Nucleus accumbens (tissue), 56 donors: ENCODE data around the gene MYO1H.
"Not testable (repeated sequence)": the region's sequence is repeated elsewhere in the genome, so short reads cannot be mapped to it uniquely, and the experiment has no call there.

Experiments
- DNase-seq, 56 donors: peaks; one replicate each; lab custom pipeline; 2025; lab: John Stamatoyannopoulos, UW

The MYO1H gene

DNA sequence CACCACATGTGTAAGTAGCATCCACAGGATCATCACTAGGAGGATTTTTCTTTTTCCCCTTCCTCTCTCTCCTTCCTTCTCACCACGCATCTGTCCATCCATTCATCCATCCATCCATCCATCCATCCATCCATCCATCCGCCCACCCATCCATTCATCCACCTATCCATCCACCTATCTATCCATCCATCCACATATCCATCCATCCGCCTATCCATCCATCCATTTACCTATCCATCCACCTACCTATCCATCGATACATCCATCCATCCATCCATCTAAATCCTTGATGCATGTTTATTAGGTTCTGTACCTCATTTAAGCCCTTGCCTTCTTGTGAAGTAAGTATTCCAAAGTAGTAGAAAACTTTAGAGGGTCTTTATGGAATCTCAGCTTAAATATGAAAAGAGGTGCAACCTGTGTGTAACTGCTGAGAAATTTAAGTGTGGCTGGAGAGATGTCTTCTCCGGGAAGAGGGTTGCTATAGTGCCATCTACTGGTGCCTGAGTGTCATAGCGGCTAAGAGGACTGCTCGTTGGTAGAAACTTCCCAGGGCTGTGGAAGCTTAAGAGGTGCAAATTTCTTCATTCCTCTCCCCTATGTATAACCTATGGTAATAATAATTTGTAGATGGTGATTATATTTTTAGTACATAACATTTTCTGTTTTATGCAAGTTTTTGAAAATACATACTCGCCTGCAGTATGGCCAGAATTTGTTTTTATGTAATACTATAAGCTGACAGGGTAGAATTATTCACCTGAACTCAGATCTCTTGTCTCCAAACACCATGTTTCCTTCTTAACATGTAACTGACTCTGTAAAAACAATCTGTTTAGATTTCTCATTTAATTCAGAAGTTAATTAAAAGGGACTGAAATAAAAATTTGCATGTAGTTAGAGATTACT lies 46.0 kb downstream of the MYO1H start:
- peak in 23 of 56 donors; percentile 0 to 62 (median 11) for DNase-seq

GRCh38 chr12:109394891-109395290 lies 47.2 kb downstream of the MYO1H start:
- no peak for DNase-seq

GRCh38 chr12:109404841-109405240 lies 57.1 kb downstream of the MYO1H start:
- not testable (repeated sequence) for DNase-seq

DNA sequence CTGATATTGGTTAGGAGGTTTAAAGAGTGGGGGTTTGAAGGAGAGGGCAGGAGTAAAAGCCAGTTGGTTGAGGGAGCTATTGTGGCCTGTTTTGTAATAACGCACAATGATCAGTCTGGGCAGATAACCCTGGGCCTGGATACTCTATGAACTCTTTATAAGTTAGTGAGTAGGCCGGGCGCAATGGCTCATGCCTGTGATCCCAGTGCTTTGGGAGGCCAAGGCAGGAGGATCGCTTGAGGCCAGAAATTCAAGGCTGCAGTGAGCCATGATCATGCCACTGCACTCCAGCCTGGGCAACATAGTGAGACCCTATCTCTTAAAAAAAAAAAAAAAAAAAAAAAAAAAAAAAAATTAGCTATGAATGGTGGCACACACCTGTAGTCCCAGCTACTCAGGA lies 58.4 kb downstream of the MYO1H start:
- not testable (repeated sequence) for DNase-seq

GRCh38 chr12:109418848-109419480 lies 71.3 kb downstream of the MYO1H start:
- DNase-seq = no peak

GRCh38 chr12:109421355-109422087 lies 73.8 kb downstream of the MYO1H start:
- no peak for DNase-seq

DNA sequence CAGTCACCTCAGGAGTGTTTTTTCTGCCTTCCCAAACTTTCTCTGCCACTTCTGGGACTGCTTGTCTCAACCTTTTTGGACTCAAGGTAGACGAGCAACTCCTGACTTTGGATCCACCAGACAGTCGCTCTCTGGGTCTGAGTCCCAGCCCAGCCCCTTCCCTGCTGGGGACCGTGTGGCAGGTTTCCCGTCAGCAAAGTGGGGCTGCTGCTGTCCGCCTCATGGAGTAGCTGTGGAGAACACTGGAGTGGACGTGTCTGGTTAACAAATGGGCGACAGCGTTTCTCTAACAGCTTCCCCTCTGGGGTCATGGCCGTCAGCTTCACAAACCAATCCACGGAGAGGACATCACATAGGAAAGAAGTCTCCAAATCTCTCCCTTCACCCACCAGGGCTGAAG lies 74.6 kb downstream of the MYO1H start:
- DNase-seq = no peak

DNA sequence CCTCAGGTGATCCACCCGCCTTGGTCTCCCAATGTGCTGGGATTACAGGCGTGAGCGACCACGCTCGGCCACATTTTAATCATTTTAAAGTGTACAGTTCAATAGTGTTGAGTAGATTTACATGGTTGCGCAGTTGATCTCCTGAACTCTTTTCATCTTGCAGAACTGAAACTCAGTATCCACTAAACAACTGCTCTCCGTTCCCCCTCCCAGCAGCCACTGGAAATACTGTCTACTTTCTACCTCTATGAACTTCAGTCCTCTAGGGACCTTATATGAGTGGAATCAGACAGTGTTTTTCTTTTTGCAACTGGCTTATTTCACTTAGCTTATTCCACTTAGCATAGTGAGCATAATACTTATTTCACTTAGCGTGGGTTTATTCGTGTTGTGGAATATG lies 75.7 kb downstream of the MYO1H start:
- no peak for DNase-seq

GRCh38 chr12:109428037-109428629 lies 80.4 kb downstream of the MYO1H start:
- peak in 51 of 56 donors; percentile 6 to 86 (median 52) for DNase-seq

- DNase-seq = not testable (repeated sequence)
Measured at GRCh38 chr12:109428804-109429203, 81.1 kb downstream of the MYO1H start.

DNA sequence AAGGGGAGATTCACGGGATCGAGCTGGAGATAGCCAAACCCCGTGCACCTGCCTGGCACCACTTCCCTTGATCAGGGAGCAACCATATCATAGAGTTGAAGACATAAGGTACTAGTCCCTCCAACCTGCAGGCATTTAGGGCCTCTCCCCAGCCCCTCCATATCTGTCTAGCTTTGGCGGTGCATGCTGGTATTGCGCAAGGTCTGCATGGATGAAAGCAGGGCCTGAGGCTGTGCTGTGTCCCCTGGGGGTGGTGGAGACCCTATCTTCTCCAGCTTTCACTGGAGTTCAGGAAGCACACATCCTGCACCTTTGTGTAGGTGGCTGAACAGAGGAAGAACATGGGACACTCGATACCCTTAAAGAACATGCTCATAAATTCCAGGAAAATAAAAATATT lies 82.5 kb downstream of the MYO1H start:
- DNase-seq = no peak

DNA sequence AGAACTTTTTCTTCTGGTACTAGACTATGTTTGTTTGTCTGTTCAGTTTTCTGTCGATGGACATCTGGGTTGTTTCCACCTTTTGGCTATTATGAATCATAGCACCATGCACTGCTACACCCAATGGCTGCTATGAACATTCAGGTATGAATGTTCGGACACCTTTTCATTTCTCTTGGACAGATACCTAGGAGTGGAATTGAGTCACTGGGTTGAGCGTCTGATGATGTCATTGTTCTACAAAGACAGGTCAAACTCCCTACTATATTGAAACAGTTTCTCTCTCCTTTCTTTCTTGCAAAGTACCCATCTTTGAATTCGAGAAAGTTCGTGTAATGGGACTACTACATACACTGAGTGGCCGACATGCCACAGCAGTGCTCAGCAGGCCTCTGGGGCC lies 84.7 kb downstream of the MYO1H start:
- DNase-seq = no peak

- DNase-seq = peak in 34 of 56 donors; percentile 1 to 74 (median 12)
Measured at GRCh38 chr12:109432842-109433304, 85.2 kb downstream of the MYO1H start.

DNA sequence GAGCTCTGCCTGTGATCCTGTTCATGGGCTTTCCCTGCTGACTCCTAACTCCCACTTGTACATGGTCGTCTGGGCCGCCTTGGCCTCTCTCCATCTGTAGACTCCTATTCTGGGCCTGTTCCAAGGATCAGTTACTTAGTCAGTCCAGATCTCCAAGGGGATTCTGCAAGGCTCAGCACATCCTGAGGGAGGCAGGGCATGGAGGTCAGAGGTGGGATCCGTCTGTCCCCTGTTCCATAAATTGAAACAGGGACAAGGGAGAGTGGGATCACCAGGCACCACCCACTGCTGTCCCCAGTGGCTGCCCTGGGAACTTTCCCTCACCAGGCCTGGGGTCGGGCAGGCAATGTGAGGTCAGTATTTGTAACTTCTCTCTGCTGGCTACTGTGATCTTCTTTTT lies 85.9 kb downstream of the MYO1H start:
- DNase-seq = no peak

- DNase-seq = no peak
Measured at GRCh38 chr12:109434582-109434981, 86.9 kb downstream of the MYO1H start.

DNA sequence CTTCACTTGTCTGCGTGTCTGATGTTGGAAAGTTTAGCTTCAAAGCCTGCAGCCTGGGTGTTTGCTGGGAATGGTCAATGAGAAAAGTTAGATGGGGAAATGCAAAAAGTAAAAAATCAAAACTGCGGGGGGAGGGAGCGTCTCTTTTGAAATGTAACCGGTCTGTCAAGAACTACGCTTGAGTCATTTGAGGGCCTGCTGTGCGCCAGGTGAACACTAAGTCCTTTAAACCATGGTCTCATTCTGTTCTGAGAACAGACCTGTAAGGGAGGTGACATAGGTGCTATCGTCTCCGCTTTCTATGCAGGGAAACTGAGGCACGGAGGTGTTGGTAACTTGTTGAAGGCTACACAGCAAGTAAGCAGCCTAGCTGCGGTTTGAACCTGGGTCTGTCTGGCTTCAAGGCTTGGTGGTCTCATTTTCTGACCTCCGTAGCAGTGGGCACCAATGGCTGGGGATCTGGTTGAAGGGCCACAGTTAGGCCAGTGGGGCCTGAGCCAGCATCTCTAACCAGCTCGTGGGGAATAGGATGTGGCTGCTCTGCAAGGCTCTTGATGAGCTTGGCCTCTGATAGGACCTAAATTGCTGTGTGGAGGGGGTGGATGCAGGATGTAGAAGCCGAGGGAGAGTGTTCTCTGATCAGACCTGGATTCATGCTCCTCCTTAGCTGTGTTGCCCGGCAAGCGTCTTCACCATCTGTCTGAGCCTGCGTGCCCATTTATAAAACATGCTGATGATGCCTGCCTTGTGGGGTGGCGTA lies 87.9 kb downstream of the MYO1H start:
- DNase-seq = no peak

GRCh38 chr12:109436188-109436560 lies 88.5 kb downstream of the MYO1H start:
- no peak for DNase-seq

GRCh38 chr12:109439181-109439580 lies 91.5 kb downstream of the MYO1H start:
- no peak for DNase-seq

GRCh38 chr12:109439951-109440350 lies 92.3 kb downstream of the MYO1H start:
- DNase-seq = not testable (repeated sequence)
